ENCODE results near the gene PCK1.

DNA sequence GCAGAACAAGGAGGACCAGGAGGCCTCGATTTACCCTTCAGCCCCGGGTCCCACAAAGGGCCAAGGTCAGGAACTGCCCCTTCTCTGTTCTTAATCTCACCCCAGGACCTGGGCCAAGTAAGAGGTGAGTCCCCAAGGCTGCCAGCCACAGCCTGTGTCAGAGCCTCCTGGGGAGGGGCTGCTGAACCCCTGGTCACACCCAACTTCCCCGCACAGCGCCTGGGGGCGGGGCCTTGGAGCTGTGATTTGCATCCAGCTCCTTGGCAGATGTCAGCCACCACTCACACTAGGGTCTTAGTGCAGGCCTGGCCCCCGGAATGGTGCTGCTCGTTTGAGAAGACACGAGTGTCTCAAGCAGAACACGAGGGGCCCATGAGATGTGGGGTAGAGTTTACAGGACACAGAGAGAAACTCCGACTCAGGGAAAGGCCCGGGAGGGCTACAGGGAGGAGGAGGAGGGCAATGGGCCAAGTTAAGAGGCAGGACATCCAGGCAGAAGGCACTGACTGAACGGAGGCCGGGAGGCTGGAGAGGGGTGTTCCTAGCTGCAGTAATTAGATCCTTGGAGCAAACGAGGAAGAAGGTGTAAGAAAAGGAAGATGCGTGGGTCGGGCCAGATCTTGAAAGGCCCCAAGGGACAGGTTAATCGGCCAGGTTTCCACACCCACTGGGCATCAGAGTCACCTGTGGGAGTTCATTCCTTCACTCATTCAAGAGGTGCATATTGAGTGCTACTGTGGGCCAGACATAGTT, 32.4 kb downstream of the PCK1 start:
- TF ChIP-seq, protein P1, sequence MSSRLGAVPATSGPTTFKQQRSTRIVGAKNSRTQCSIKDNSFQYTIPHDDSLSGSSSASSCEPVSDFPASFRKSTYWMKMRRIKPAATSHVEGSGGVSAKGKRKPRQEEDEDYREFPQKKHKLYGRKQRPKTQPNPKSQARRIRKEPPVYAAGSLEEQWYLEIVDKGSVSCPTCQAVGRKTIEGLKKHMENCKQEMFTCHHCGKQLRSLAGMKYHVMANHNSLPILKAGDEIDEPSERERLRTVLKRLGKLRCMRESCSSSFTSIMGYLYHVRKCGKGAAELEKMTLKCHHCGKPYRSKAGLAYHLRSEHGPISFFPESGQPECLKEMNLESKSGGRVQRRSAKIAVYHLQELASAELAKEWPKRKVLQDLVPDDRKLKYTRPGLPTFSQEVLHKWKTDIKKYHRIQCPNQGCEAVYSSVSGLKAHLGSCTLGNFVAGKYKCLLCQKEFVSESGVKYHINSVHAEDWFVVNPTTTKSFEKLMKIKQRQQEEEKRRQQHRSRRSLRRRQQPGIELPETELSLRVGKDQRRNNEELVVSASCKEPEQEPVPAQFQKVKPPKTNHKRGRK (CRISPR knock-in tag; IDR thresholded peaks at IDR 0.05; ENCODE audit: borderline replicate concordance) = no peak
- TF ChIP-seq, protein P2, sequence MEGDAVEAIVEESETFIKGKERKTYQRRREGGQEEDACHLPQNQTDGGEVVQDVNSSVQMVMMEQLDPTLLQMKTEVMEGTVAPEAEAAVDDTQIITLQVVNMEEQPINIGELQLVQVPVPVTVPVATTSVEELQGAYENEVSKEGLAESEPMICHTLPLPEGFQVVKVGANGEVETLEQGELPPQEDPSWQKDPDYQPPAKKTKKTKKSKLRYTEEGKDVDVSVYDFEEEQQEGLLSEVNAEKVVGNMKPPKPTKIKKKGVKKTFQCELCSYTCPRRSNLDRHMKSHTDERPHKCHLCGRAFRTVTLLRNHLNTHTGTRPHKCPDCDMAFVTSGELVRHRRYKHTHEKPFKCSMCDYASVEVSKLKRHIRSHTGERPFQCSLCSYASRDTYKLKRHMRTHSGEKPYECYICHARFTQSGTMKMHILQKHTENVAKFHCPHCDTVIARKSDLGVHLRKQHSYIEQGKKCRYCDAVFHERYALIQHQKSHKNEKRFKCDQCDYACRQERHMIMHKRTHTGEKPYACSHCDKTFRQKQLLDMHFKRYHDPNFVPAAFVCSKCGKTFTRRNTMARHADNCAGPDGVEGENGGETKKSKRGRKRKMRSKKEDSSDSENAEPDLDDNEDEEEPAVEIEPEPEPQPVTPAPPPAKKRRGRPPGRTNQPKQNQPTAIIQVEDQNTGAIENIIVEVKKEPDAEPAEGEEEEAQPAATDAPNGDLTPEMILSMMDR (IDR thresholded peaks at IDR 0.05) = no peak
- TF ChIP-seq ZNF416 (CRISPR knock-in tag; IDR thresholded peaks at IDR 0.05) (no peak), ZNF121 (CRISPR knock-in tag; IDR thresholded peaks at IDR 0.05) (no peak), ZNF317 (CRISPR knock-in tag; IDR thresholded peaks at IDR 0.05; ENCODE audit: borderline replicate concordance, low read depth) (no peak), KAT7 (CRISPR knock-in tag; IDR thresholded peaks at IDR 0.05; ENCODE audit: borderline replicate concordance) (no peak), ZNF263 (CRISPR knock-in tag; IDR thresholded peaks at IDR 0.05; ENCODE audit: low read depth) (no peak), EMX1 (CRISPR knock-in tag; IDR thresholded peaks at IDR 0.05) (no peak)
- TF ChIP-seq, protein P3, sequence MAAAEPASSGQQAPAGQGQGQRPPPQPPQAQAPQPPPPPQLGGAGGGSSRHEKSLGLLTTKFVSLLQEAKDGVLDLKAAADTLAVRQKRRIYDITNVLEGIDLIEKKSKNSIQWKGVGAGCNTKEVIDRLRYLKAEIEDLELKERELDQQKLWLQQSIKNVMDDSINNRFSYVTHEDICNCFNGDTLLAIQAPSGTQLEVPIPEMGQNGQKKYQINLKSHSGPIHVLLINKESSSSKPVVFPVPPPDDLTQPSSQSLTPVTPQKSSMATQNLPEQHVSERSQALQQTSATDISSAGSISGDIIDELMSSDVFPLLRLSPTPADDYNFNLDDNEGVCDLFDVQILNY (CRISPR knock-in tag; IDR thresholded peaks at IDR 0.05) = no peak
- TF ChIP-seq, protein P4, sequence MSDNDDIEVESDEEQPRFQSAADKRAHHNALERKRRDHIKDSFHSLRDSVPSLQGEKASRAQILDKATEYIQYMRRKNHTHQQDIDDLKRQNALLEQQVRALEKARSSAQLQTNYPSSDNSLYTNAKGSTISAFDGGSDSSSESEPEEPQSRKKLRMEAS (CRISPR knock-in tag; IDR thresholded peaks at IDR 0.05) = no peak
- TF ChIP-seq, protein P5, sequence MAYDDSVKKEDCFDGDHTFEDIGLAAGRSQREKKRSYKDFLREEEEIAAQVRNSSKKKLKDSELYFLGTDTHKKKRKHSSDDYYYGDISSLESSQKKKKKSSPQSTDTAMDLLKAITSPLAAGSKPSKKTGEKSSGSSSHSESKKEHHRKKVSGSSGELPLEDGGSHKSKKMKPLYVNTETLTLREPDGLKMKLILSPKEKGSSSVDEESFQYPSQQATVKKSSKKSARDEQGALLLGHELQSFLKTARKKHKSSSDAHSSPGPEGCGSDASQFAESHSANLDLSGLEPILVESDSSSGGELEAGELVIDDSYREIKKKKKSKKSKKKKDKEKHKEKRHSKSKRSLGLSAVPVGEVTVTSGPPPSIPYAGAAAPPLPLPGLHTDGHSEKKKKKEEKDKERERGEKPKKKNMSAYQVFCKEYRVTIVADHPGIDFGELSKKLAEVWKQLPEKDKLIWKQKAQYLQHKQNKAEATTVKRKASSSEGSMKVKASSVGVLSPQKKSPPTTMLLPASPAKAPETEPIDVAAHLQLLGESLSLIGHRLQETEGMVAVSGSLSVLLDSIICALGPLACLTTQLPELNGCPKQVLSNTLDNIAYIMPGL (CRISPR knock-in tag; IDR thresholded peaks at IDR 0.05) = no peak
- TF ChIP-seq, protein P6, sequence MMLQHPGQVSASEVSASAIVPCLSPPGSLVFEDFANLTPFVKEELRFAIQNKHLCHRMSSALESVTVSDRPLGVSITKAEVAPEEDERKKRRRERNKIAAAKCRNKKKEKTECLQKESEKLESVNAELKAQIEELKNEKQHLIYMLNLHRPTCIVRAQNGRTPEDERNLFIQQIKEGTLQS (CRISPR knock-in tag; conservative IDR thresholded peaks at IDR 0.05) = no peak

Data from WTC11 (cell line).